Measurements from ENCODE around the gene GULP1. TPM values are rescaled to one million over a fixed set of nuclear protein-coding genes. Genes with fewer than 3 reads are reported as not detected.
"Not testable (repeated sequence)": the region's sequence is repeated elsewhere in the genome, so short reads cannot be mapped to it uniquely, and the experiment has no call there.

Gene GULP1
- total and polyA plus RNA-seq, 3 donors from 2014 or later: 76.2 to 90.3 (median 78.5) TPM

- no peaks in the 10 kb centered on the region for H3K27me3 ChIP-seq
- peak overlapping the region; percentile 94 for H3K27ac ChIP-seq
- intact Hi-C loops (cut with DNase I; ENCODE audit: low total_unique reads): no loop called here
- TF ChIP-seq CTCF (IDR thresholded peaks at IDR 0.05): no peak
- TF ChIP-seq POLR2A (IDR thresholded peaks at IDR 0.05): no peak
- no peaks in the 10 kb centered on the region for H3K9me3 ChIP-seq
- peaks cover 24% of the 10 kb centered on the region for H3K4me1 ChIP-seq
- H3K36me3 ChIP-seq (ENCODE audit: low read depth, missing control alignments): no peaks in the 10 kb centered on the region
- DNase-seq: peak; percentile 78
- H3K4me3 ChIP-seq: peak overlapping the region; percentile 75 to 85
- 6 to 14% methylated on average over 10 of the region's 10 CpGs for WGBS, 2 donors
Measured at GRCh38 chr2:188293601-188294351, 2.1 kb downstream of the GULP1 start.

- no peak for DNase-seq
- 56 to 65% methylated on average over 1 of the region's 1 CpG for WGBS, 2 donors
- no peaks in the 10 kb centered on the region for H3K36me3 ChIP-seq (ENCODE audit: low read depth, missing control alignments)
- TF ChIP-seq POLR2A (IDR thresholded peaks at IDR 0.05): no peak
- no peak for TF ChIP-seq CTCF (IDR thresholded peaks at IDR 0.05)
- H3K27me3 ChIP-seq: no peaks in the 10 kb centered on the region
- peaks cover 24% of the 10 kb centered on the region for H3K4me1 ChIP-seq
- H3K9me3 ChIP-seq: no peaks in the 10 kb centered on the region
- peak overlapping the region in 1 of 2 donors; percentile 85 for H3K4me3 ChIP-seq
- H3K27ac ChIP-seq: peak overlapping the region; percentile 94
- intact Hi-C loops (cut with DNase I; ENCODE audit: low total_unique reads): no loop called here
Measured at GRCh38 chr2:188294352-188294926, 2.8 kb downstream of the GULP1 start.

GRCh38 chr2:188295067-188295685 is 3.5 kb downstream of the GULP1 start:
- Histone ChIP-seq H3K27me3 (no peaks in the 10 kb centered on the region), H3K36me3 (ENCODE audit: low read depth, missing control alignments) (no peaks in the 10 kb centered on the region), H3K9me3 (no peaks in the 10 kb centered on the region), H3K27ac (peak overlapping the region in 1 of 2 donors; percentile 94), H3K4me3 (no peak overlapping the region), H3K4me1 (peaks cover 24% of the 10 kb centered on the region)
- WGBS, 2 donors: 85 to 90% methylated on average over 3 of the region's 3 CpGs
- intact Hi-C loops (cut with DNase I; ENCODE audit: low total_unique reads): no loop called here
- no peak for TF ChIP-seq CTCF (IDR thresholded peaks at IDR 0.05)
- no peak for TF ChIP-seq POLR2A (IDR thresholded peaks at IDR 0.05)
- no peak for DNase-seq

- DNase-seq: no peak
- Histone ChIP-seq H3K4me1 (peaks cover 16% of the 10 kb centered on the region), H3K36me3 (ENCODE audit: low read depth, missing control alignments) (no peaks in the 10 kb centered on the region), H3K4me3 (no peak overlapping the region), H3K9me3 (no peaks in the 10 kb centered on the region), H3K27ac (no peak overlapping the region), H3K27me3 (no peaks in the 10 kb centered on the region)
- intact Hi-C loops (cut with DNase I; ENCODE audit: low total_unique reads): no loop called here
- TF ChIP-seq POLR2A (IDR thresholded peaks at IDR 0.05) (no peak), CTCF (IDR thresholded peaks at IDR 0.05) (no peak)
Measured at GRCh38 chr2:188297978-188298377, 6.3 kb downstream of the GULP1 start.

- H3K4me3 ChIP-seq; H3K36me3 ChIP-seq (ENCODE audit: low read depth, missing control alignments); H3K9me3 ChIP-seq; H3K4me1 ChIP-seq; DNase-seq; intact Hi-C loops (cut with DNase I; ENCODE audit: low total_unique reads); H3K27me3 ChIP-seq; H3K27ac ChIP-seq: not testable (repeated sequence)
- 86 to 89% methylated on average over 4 of the region's 4 CpGs for WGBS, 2 donors
Measured at GRCh38 chr2:188298937-188299371, 7.3 kb downstream of the GULP1 start.

Data from testis (tissue), 3 donors.